HG02981 (cell line): ENCODE results near the gene SLC34A3.
A peak's percentile ranks its signal among the peaks of the same experiment; 100 is the strongest.

ENCODE experiments used
- ATAC-seq: cut with Tn5 transposase; IDR thresholded peaks from one replicate; pipeline ENCODE4 v1.9.1; 2021; ENCODE audit warnings: mild to moderate bottlenecking, moderate library complexity; ENCODE audit not compliant: unreplicated experiment

Gene SLC34A3

GRCh38 chr9:137275203-137275587 is 44.5 kb downstream of the SLC34A3 start:
- no peak for ATAC-seq

GRCh38 chr9:137275588-137276472 is 45.1 kb downstream of the SLC34A3 start:
- ATAC-seq = no peak

- ATAC-seq = no peak
Measured at GRCh38 chr9:137276473-137277328, 46.0 kb downstream of the SLC34A3 start.

- peak; percentile 59 for ATAC-seq
Measured at GRCh38 chr9:137277329-137278041, 46.8 kb downstream of the SLC34A3 start, which contains the start of gene TOR4A. TSS of gene TOR4A (plus strand) at chr9:137277726. CDS start at chr9:137278690, 964 bp downstream.

- no peak for ATAC-seq
Measured at GRCh38 chr9:137278061-137278701, 47.5 kb downstream of the SLC34A3 start.

- no peak for ATAC-seq
Measured at GRCh38 chr9:137278721-137279711, 48.3 kb downstream of the SLC34A3 start.

DNA sequence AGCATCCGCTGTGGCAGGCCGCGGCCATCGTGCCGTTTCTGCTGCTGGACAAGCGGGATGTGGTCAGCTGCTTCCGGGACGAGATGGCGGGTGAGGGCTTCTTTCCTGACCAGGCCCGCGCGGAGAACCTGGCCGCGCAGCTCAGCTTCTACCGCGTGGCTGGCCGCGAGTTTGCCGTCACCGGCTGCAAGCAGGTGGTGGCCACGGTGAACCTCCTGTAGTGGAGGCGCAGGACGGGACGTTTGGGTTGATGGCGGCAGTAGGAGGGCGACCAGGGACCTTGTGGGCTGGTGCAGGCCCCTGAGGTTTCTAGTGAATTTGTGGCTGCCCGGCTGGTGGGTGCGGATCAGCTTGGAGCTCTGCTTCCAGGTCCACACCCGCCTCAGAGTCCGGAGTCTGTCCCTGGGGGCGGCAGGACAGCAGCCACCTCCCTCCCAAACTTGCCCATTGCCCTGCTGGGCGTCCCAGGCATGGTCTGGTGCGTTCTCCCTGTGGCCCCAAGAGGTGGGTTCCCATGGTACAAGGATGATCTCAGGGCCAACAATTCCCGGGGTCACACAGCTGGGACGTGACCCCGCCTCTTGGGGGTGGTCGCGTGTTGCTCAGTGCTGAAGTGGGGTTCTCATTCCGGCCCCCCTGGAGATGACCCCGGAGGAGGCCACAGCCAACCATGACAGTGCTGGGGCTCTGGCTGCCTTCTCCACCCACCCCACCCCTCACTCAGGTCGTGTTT is 49.2 kb downstream of the SLC34A3 start:
- no peak for ATAC-seq

DNA sequence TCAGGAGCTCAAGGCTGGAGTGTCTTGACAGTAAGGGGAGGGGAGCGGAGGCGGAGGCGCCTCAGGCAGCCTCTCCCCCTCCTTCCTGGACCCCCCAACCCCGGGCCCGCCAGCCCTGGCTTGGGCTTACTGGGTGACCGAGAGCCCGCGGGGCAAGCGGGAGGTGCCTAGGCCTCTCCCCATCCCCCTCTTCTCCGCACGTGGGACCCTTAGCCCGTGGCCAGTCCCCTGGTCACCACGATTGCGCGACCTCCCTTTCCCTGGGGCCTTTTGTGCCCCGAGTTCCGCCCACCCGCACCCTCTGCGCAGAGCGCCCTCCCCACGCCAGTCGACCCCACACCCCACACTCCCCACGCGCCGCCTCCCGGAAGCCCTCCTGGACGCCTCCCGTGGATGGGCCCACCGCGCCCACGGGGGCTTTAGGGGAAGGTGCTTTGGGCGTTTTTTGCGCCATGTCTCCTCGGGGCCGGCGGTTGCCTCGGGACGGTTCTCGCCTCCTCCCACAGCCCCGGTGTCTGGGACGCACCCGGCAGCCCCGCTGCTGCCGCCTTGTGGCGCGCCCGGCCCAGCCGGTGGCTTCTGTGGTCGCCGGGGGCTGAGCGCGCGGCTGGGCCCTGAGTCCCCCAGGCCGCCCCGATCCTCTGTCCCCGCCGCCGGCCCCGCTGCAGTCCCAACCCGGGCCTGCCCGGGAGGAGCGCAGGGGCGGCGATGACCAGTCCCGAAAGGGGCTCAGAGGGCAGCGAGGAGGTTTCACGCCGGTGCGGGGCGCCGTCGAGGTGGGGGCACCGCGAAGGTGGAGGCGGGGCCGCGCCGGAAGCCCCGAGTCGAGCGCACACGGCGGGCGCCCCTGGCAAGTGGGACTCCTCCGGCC is 50.0 kb downstream of the SLC34A3 start:
- ATAC-seq = no peak

- no peak for ATAC-seq
Measured at GRCh38 chr9:137281345-137282116, 50.8 kb downstream of the SLC34A3 start.
